GM12891 (cell line): ENCODE data around the gene CRYZL1.

ENCODE experiments used
- DNase-seq: peaks from one replicate; pipeline ENCODE4 v3.0.0; 2011; ENCODE audit warnings: low spot score; ENCODE audit not compliant: insufficient read length
- FAIRE-seq: peaks from 2 replicates; lab custom pipeline; 2011; peaks lifted over from hg19 to GRCh38; lab: Jason Lieb, UNC
- PAX5 ChIP-seq: IDR thresholded peaks from 2 replicates; pipeline ENCODE4 v1.6.1; 2011; ENCODE audit warnings: low read length, moderate library complexity, mild to moderate bottlenecking; ENCODE audit not compliant: insufficient read depth, severe bottlenecking
- POLR2A ChIP-seq: IDR thresholded peaks from 2 replicates; pipeline ENCODE4 v1.6.1; 2011; ENCODE audit warnings: low read depth, low read length, control low read depth
- POLR2AphosphoS5 ChIP-seq: IDR thresholded peaks from 2 replicates; pipeline ENCODE4 v1.6.1; 2011; ENCODE audit warnings: low read depth, low read length, control low read depth
- POU2F2 ChIP-seq: IDR thresholded peaks from 2 replicates; pipeline ENCODE4 v1.6.1; 2011; ENCODE audit warnings: low read depth, mild to moderate bottlenecking, control low read depth, low read length, moderate library complexity
- SPI1 ChIP-seq: IDR thresholded peaks from 2 replicates; pipeline ENCODE4 v1.6.1; 2011; ENCODE audit warnings: low read depth, low read length, control low read depth
- TAF1 ChIP-seq: IDR thresholded peaks from 2 replicates; pipeline ENCODE4 v1.6.1; 2011; ENCODE audit warnings: low read depth, low read length, control low read depth

CRYZL1 gene

DNA sequence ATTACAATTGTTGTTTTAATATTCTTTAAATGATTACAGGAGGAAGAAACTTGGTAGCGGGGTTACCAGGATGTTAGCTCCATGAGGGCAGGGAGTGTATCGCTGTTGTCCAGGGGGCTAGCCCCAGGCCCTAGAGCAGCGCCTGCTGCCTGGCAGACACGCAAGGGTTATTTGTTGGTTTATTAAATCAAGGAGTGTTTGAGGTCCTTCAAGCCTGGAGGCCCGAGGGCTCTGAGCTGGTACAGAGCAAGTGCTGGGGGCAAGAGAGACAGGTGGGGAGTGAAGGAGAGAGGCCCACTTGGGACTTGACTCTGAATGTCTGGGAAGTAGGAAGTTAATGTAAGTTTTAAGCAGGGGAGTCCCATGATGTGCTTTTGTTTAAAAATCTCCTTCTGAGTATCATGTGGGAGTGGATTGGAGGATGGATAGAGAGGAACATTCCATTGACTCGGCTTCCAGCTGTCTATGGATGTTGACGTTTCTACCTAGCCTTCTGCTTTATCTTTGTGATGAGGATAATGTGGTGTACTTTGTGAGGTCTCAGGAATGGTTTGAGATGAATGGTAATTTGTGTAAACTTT is 9.5 kb upstream of the CRYZL1 start:
- no peak for FAIRE-seq
- no peak for DNase-seq

DNA sequence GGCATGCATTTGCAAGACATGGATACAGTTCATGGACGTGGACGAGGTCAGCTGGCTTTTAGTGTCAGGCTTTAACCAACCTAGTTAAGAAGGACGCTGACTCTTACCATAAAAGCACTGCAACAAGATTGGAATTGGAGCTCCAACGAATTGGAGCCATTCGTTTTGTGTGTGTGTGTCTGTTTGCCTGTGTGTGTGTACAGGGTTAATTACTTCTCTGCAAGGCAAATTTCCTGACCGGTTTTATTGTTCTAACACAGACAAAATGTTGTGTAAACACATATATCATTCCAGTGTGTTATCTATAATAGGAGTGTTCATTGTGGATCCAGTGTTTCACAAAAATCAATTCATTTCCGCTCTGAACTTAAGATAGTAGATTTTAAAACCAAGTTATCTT is 8.7 kb upstream of the CRYZL1 start:
- no peak for DNase-seq
- TF ChIP-seq TAF1: no peak
- TF ChIP-seq POU2F2: no peak
- TF ChIP-seq PAX5: no peak
- TF ChIP-seq SPI1: no peak
- TF ChIP-seq POLR2AphosphoS5: no peak
- TF ChIP-seq POLR2A: no peak
- no peak for FAIRE-seq

More for the DNA sequence above, 9.5 kb upstream of the CRYZL1 start:
- no peak for TF ChIP-seq PAX5
- TF ChIP-seq SPI1: no peak
- TF ChIP-seq TAF1: no peak
- no peak for TF ChIP-seq POLR2AphosphoS5
- TF ChIP-seq POLR2A: no peak
- TF ChIP-seq POU2F2: no peak

DNA sequence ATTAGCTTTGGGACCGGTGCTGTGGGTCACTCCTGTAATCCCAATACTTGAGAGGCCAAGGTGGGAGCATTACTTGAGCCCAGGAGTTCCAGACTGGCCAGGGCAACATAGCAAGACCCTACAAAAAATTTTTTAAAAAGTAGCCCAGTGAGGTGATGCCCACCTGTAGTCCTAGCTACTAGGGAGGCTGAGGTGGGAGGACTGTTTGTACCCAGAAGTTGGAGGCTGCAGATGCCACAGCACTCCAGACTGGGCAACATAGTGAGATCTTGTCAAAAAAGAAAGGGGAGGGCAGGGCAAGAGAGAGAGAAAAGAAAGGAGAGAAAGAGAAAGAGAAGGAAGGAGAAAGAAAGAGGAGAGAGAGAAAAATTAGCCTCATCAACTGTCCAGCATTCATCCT is 7.0 kb upstream of the CRYZL1 start:
- FAIRE-seq (no peak), DNase-seq (no peak)
- no peak for TF ChIP-seq SPI1

DNA sequence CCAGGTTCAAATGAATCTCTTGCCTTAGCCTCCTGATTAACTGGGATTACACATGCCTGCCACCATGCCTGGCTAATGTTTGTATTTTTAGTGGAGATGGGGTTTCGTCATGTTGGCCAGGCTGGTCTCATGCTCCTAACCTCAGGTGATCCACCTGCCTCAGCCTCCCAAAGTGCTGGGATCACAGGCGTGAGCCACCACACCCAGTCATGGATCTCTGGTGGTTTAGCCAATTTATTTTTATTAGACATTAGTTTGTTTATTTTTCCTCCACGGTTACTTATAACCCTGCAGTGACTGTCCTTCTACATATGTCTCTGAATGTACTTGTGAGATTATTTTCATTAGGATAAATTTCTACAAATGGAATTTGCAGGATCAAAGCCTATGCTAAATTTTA is 6.0 kb upstream of the CRYZL1 start:
- no peak for FAIRE-seq
- no peak for DNase-seq
- TF ChIP-seq POU2F2: no peak
- no peak for TF ChIP-seq POLR2AphosphoS5
- no peak for TF ChIP-seq TAF1
- no peak for TF ChIP-seq POLR2A
- no peak for TF ChIP-seq PAX5
- TF ChIP-seq SPI1: no peak

DNA sequence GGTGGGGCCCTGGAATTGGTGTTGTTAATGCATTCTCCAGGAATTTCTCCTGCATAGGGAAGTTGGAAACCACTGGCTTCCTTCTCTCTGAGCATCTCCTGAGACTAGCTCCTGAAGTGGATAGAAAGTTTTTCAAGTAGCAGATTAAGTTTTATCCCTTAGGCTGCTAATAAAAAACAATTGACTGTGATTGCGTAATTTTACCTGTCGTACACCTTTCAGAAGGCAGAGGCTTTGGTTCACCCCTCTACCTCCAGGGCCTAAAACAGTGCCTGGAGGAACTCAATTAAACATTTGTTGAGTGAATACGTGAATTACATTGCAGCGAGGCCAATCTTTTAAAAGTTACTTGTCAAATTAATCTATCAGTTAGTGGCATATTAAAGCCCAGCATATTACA is 4.2 kb upstream of the CRYZL1 start:
- DNase-seq (no peak), FAIRE-seq (no peak)
- TF ChIP-seq SPI1 (no peak), TAF1 (no peak), POLR2AphosphoS5 (no peak), POU2F2 (no peak), POLR2A (no peak), PAX5 (no peak)

DNA sequence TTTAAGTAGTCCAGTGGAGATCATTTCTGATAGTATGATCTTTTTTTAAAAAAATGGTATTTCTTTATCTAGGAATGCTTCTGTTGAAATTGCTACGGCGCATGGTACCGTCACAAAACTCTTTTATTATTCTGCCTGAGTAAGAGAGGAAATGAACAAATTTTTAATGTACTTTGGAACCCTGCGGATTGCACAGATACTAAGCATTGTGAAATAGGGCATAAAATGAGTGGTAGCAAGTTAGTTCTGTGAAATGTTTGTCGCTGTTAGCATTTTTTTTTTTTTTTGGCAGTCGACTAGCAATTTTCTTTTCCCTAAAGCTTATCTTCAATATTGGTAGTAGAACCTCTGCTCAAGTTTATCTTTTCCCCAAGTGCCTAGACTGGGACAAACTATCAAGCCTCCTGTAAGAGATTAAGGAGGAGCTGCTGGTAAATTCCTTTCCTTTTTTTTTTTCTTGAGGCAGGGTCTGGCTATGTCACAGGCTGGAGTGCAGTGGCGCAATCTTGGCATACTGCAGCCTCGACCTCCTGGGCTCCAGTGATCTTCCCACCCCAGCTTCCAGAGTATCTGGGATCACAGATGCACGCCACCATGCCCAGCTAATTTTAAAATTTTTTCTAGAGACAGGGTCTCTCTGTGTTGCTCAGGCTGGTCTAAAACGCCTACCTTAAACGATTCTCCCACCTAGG is 3.0 kb upstream of the CRYZL1 start:
- FAIRE-seq (no peak), DNase-seq (no peak)
- TF ChIP-seq PAX5 (no peak), SPI1 (no peak), POLR2AphosphoS5 (no peak), POU2F2 (no peak)

DNA sequence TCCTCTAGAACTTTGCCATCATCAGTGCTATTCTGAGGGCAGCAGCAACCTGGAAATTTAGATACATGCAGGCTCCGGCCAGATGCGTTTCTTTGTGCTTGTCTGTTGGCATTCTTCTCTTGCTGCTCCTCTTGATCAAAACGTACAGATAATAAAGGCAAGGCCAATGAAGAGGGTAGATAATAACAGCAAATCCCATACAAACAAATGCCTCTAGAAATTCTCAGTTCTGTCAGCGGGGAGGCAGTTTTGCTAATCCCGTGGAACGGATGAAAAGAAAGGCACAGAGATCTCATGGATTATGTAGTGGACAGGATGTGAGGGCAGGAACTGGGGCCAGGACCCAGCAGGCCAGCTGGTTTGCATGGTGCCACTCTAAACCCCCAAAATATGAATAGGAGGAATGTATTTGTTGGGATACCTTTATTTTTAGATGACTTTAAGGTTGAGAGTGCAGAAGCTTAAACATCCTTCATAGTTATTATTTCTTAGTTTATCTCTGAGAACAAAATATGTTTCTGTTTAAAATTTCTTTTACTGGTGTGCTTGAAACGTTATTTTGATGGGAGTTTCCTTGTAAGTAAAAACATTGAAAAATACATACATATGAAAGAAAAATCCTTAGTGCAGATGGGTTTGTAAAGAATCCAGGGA is 2.2 kb upstream of the CRYZL1 start:
- TF ChIP-seq SPI1: no peak
- no peak for TF ChIP-seq POLR2AphosphoS5
- no peak for TF ChIP-seq POLR2A
- TF ChIP-seq TAF1: no peak
- no peak for TF ChIP-seq PAX5
- FAIRE-seq (no peak), DNase-seq (no peak)

DNA sequence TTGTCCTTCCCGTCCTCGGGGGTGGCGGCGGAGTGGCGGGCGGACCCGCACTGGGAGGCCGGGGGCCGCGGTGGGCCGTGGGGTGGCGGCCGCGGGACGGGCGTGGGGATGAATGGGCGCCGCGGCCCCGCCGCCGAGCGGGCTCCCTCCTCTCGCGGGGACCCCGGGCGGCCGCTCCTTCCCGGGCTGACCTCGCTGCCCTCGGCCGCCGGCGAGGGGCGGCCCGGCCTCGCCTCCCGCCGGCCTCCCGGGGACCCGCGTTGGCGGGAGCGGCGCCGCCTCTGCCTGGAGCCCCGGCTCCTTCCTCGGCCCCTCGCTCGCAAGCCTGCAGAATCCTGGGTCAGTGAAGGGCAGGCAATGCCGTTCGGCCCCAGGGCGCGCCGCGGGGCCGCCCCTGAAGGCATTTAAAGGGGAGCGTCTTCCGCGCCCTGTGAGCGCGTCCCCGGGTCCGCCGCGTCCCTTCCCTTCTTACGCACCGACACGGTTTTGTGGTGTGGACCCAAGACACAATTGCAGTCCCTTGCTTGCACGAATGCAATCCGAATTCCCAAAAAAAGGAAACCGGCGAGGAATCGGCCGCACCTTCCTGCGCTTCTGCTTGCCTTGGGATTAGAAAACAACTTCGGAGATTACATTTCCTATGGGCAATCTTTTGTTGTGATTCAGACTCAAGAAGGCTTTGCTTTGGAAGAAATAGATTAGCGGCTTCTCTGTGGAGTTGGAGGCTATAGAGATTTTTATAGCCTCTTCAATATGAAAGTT is 1.5 kb upstream of the CRYZL1 start:
- FAIRE-seq (no peak), DNase-seq (no peak)
- TF ChIP-seq POLR2A: no peak
- TF ChIP-seq POLR2AphosphoS5: no peak
- TF ChIP-seq SPI1: no peak
- TF ChIP-seq PAX5: no peak
- no peak for TF ChIP-seq TAF1
- no peak for TF ChIP-seq POU2F2

DNA sequence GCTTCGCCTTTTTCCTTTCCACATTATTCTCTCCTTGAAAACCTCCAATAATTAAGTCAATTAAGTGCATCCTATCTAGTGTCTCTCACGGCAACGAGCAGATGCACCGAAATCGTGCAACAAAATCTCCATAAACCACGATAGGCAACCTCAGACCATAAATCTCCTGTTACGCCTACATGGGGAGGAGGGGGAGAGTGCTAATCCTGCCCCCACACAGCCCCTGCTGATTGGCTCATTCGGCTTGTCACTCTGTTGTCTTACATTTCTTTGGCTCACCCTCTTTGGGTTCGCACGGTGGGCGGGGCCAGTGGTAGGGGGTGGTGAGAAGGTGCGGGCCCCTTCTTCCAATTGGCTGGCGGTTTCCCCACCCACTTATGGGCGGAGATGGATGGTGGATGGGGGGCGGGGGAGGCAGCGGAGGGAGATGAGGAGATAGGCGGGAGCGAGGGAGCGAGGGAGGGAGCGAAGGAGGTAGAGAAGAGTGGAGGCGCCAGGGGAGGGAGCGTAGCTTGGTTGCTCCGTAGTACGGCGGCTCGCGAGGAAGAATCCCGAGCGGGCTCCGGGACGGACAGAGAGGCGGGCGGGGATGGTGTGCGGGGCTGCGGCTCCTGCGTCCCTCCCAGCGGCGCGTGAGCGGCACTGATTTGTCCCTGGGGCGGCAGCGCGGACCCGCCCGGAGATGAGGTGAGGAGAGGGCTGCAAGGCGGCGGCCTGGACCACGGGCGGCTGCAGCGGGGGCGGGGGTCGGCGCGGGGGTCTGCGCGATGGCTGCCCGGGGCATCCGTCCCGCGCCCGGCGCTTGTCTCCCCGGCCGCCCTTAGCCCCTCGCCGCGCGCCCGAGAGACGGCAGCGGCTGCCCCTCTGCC is 720 bp upstream of the CRYZL1 start, which contains the start of gene ITSN1:
ITSN1 (plus strand) TSS at position 475 of the 869 bp plus-strand sequence. CDS start 76,328 bp downstream, outside the sequence.
- DNase-seq (peak; percentile 88), FAIRE-seq (no peak)
- TF ChIP-seq SPI1 (no peak), POU2F2 (no peak; the same call in 1 of the 2 replicates), PAX5 (no peak), POLR2A (no peak), POLR2AphosphoS5 (no peak), TAF1 (no peak)
